GM12878 (cell line): ENCODE data around the gene NDST3.

Source experiments
- CTCF ChIP-seq, 3 experiments: IDR thresholded peaks in 2 of 3; conservative IDR thresholded peaks in 1 of 3; 2 replicates each; pipeline ENCODE4 v1.5.1; 2011; ENCODE audit warnings: low read depth in 3 of 3, low read length in 3 of 3, mild to moderate bottlenecking in 3 of 3, control low read depth in 2 of 3, moderate library complexity in 2 of 3, inconsistent platforms in 1 of 3, mixed read lengths in 1 of 3; ENCODE audit not compliant: control insufficient read depth in 2 of 3, insufficient read depth in 1 of 3; ENCODE audit errors: extremely low read depth in 1 of 3
- HDAC2 ChIP-seq: fragments of 200-600 bp; sonication (generic); IDR thresholded peaks from 2 replicates; pipeline ENCODE4 v1.6.1; 2017
- MYC ChIP-seq: IDR thresholded peaks from 2 replicates; pipeline ENCODE4 v1.6.1; 2011; ENCODE audit warnings: mild to moderate bottlenecking, low read length, moderate library complexity, inconsistent platforms; ENCODE audit not compliant: insufficient read depth, insufficient replicate concordance, insufficient read length, severe bottlenecking
- TAF1 ChIP-seq: IDR thresholded peaks from 2 replicates; pipeline ENCODE4 v1.6.1; 2011; ENCODE audit warnings: mild to moderate bottlenecking, low read depth, low read length, borderline replicate concordance

GRCh38 chr4:118277243-118277642 is 243.0 kb downstream of the NDST3 start:
- no peak for TF ChIP-seq CTCF (IDR thresholded peaks at IDR 0.05 in 2 of 3, conservative IDR thresholded peaks at IDR 0.05 in 1 of 3; ENCODE audit: control insufficient read depth in 2 of 3, extremely low read depth in 1 of 3, insufficient read depth in 1 of 3, low read depth in 3 of 3, low read length in 3 of 3)
- no peak for TF ChIP-seq MYC
- TF ChIP-seq TAF1: no peak
- TF ChIP-seq HDAC2: no peak
